Activated CD8-positive, alpha-beta memory T cell treated with anti-CD3 and anti-CD28 coated beads, Interleukin-2, amount 50 U/mL, for 24 hours (primary cell): ENCODE results near the gene GJB6.

ENCODE experiments used
- DNase-seq: peaks from one replicate; pipeline ENCODE4 v3.0.0-alpha.2; 2020; ENCODE audit errors: extremely low read depth

The GJB6 gene

GRCh38 chr13:20227288-20227687 lies 4.8 kb downstream of the GJB6 start:
- DNase-seq, result no peak

- DNase-seq, result no peak
Measured at GRCh38 chr13:20222553-20222952, 9.6 kb downstream of the GJB6 start.

DNA sequence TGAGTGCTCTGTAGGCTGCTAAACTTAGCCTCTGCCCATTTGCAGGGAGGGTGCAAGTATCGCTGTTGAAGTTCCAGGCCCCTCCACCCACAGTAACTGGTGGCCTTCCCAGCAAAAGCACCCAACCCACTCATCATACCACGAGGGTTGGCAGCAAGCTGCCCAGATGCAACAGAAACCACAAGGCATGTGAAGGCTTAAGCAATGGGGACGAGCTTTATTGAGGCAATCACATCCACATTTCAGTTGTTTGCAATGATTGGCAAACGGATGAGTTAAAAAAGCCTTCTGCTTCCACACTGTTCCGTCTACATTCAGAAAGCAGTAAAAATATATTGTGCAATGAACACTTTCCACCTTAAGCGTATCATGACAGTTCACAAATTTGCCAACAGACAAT lies 10.3 kb downstream of the GJB6 start:
- DNase-seq, result no peak

- no peak for DNase-seq
Measured at GRCh38 chr13:20219577-20219976, 12.5 kb downstream of the GJB6 start.

- DNase-seq, result no peak
Measured at GRCh38 chr13:20217168-20217567, 15.0 kb downstream of the GJB6 start.

- DNase-seq, result no peak
Measured at GRCh38 chr13:20209948-20210347, 22.2 kb downstream of the GJB6 start.

- no peak for DNase-seq
Measured at GRCh38 chr13:20206698-20207235, 25.4 kb downstream of the GJB6 start.

- no peak for DNase-seq
Measured at GRCh38 chr13:20206065-20206697, 25.9 kb downstream of the GJB6 start.

GRCh38 chr13:20198781-20199180 lies 33.3 kb downstream of the GJB6 start:
- no peak for DNase-seq

DNA sequence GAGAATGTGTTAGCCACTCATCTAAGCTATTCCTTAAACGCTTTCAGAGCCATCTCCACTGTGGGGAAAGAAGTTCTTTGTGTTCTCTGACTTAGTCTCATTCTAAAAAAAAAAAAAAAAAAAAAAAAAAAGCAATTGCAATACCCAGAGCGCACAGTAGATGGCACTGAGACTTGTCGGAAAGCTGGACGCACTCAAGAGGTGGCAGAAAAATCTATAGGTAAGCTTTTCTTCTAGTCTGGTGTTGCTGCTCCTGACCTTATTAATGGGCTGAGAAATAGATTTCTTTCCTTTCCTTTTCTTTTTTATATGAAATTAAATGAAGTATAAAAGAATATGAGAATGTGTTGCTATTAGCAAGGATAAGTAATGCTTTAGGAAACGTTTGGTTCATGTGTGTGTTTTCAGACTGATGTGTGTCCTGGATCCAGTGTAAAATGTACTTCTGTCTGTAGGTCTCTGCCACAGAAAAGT lies 34.7 kb downstream of the GJB6 start:
- DNase-seq, result no peak

DNA sequence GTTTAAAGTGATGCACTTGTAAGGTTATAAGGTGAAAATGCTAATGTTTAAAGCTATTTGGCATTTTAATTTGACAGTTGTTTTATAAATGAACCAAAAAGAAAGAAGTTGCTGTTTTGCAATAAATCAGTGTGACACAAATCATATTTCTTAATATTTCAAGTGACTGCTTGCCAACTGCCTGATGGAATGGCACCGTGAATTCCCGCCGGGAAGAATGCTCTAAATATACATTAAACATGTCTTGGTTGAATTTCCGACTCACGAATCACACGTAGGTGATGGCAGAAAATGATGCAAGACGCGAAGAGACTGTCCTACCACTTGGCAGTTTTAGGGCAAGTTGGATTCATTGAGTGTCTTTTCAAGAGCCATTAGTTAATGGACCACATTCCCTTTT lies 36.3 kb downstream of the GJB6 start:
- no peak for DNase-seq

- DNase-seq, result no peak
Measured at GRCh38 chr13:20193907-20194631, 38.0 kb downstream of the GJB6 start.

GRCh38 chr13:20193162-20193906 lies 38.8 kb downstream of the GJB6 start:
- DNase-seq, result no peak

- DNase-seq, result no peak
Measured at GRCh38 chr13:20192836-20193161, 39.3 kb downstream of the GJB6 start, which contains the start of gene GJB2. Gene GJB2 (minus strand): TSS chr13:20192938. CDS start chr13:20189581, 3,357 bp downstream.

- DNase-seq, result no peak
Measured at GRCh38 chr13:20192158-20192835, 39.8 kb downstream of the GJB6 start.

DNA sequence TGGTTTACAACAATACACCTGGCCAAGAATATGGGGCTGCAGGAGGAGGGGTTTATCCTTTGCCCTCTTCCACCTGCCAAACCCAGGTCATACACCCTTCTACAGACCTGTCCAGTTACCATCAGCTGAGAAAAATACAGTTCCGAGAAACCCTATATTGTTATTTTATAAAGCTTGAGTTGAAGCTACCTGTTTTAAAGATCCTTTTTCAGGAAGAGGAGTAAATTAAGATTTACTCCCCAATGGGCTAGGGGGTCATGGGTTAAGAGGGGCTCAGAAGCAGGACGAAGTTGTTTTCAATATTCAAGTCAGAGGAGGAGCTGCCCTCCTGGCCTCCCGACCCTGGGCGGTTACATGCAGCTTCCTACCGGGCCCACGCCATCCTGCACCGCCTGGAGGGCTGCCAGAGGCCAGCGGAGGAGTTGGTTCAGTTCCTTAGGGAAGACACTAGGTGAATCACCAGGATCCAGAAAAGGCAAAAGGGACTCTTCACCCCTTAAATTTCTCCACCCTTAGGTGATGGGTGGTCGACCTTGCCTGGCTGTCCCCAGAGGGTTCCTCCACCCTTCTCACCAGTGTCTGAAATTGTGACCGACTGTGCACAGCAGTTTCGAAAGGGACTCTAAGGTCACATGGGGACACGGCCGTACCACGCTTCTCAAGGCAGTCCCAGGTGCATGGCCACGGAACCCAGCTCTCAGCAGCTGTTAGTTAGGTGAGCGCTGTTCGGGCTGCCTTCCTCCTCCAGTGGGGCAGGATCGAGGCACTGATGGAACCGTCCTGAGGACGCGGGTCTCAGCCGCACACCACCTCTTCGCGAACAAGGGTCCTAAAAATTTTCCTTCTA lies 40.6 kb downstream of the GJB6 start:
- DNase-seq, result no peak

GRCh38 chr13:20190481-20191310 lies 41.4 kb downstream of the GJB6 start:
- no peak for DNase-seq

DNA sequence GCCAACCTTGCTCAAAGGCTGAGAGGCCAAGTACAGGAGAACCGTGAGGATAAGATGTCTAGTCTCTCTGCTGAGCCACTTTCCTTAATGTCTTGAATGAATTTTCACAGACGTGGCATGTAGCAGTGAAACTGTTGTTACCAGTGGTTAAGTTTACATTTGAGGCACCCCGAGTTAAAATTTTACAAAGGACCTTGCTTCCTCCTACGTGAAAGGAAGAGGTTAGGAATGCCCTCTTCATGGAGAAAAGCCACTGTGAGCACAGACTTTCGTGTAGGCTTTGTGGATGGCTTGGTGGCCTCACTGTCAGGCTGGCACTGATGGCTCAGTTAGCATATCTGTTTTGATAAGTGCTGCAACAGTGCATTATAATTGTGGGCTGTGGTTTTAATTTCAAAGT lies 42.0 kb downstream of the GJB6 start:
- DNase-seq, result no peak

GRCh38 chr13:20188667-20189553 lies 43.2 kb downstream of the GJB6 start:
- DNase-seq, result no peak
